Measurements from ENCODE around the gene INPP5D. TPM values are rescaled to one million over a fixed set of nuclear protein-coding genes. Genes with fewer than 3 reads are reported as not detected.

The INPP5D gene
- total RNA-seq: 100 to 1,000 TPM in 1 of 4 donors, 10 to 100 TPM in 3; 11.6 to 333 (median 26.2) TPM

DNA sequence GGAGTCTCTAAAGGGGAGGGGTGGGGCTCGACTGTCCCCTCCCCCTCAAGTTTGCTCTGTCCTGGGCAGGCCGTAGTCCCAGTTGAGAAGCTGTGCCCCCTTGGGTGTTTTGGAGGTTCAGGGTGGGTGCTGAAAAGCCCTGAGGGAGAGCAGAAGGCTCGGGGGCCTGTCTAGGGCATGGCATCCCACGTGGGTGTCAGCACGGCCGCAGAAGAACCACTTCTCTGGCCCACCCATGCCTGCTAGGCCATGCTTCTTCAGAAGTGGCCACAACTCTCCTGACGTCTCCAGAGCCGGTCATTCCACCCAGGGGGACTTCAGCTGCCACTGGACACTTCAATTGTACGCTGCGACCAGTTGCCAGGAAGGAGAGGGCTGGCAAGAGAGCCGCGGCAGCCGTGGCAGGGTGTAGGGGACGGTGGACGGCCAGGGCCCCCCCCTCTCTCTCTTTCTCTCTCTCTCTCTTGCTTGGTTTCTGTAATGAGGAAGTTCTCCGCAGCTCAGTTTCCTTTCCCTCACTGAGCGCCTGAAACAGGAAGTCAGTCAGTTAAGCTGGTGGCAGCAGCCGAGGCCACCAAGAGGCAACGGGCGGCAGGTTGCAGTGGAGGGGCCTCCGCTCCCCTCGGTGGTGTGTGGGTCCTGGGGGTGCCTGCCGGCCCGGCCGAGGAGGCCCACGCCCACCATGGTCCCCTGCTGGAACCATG lies at the start of gene INPP5D:
Gene INPP5D, plus strand, starts transcription at position 546 of the 704 bp plus-strand sequence. Its CDS starts 137 bp downstream, at position 683.
- Histone ChIP-seq H3K36me3 (no peaks in the 10 kb centered on the region), H3K27me3 (no peaks in the 10 kb centered on the region), H3K4me1 (peaks cover 0 to 32% (median 15%) of the 10 kb centered on the region in 4 donors), H3K9me3 (no peaks in the 10 kb centered on the region), H3K4me3 (peak within 1 kb of the TSS; percentile 53 to 70 (median 58)), H3K27ac (peak within 1 kb of the TSS; percentile 75 to 97 (median 82))
- peak in 1 of 2 donors; percentile 24 for TF ChIP-seq POLR2A (IDR thresholded peaks at IDR 0.05)
- TF ChIP-seq, protein P1, sequence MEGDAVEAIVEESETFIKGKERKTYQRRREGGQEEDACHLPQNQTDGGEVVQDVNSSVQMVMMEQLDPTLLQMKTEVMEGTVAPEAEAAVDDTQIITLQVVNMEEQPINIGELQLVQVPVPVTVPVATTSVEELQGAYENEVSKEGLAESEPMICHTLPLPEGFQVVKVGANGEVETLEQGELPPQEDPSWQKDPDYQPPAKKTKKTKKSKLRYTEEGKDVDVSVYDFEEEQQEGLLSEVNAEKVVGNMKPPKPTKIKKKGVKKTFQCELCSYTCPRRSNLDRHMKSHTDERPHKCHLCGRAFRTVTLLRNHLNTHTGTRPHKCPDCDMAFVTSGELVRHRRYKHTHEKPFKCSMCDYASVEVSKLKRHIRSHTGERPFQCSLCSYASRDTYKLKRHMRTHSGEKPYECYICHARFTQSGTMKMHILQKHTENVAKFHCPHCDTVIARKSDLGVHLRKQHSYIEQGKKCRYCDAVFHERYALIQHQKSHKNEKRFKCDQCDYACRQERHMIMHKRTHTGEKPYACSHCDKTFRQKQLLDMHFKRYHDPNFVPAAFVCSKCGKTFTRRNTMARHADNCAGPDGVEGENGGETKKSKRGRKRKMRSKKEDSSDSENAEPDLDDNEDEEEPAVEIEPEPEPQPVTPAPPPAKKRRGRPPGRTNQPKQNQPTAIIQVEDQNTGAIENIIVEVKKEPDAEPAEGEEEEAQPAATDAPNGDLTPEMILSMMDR (IDR thresholded peaks at IDR 0.05): peak in 2 of 6 experiments; percentile 2 to 5
- peak in 2 of 3 donors; percentile 89 to 91 for DNase-seq

DNA sequence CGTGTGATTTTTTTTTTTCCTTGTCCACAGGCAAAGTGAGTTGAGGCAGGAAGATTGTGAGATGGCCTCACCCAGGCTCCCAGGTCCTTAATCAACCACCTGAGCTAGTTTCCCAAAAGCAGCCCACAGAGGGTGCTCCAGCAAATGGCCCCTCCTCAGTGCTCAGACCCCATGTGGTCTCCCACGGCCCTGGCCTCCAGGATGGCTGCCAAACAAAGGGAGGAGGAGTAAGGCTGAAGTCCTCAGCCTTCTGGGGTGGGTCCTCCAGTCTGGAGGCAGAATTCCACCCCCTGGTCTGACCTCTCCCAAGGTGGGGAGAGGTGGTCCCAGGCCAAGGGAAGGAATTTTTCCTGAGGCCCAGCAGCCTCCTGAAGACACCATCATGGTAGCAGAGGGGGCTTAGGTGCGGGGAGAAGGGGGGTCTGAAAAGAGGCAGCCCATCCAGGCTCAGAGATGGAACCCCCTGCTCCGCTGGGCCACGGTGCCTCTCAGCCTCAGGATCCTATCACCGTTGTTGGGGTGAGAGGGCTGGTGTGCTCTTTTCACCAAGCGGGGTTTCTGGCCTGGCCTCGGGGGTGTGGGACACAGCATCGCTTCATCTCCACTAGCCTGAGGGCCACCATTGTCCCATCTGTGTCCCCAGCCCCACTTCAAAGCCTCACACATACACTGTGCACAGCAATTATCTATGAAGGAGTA lies 49.4 kb upstream of the INPP5D start:
- TF ChIP-seq, protein P1 (IDR thresholded peaks at IDR 0.05): no peak
- no peak for TF ChIP-seq POLR2A (IDR thresholded peaks at IDR 0.05)
- peaks cover 0 to 4% (median 0%) of the 10 kb centered on the region in 3 donors for H3K36me3 ChIP-seq
- peaks cover 0 to 8% (median 0%) of the 10 kb centered on the region in 4 donors for H3K4me1 ChIP-seq
- peak overlapping the region in 2 of 4 donors; percentile 50 to 57 for H3K4me3 ChIP-seq
- DNase-seq: peak in 1 of 3 donors; percentile 29
- no peaks in the 10 kb centered on the region for H3K27me3 ChIP-seq
- H3K9me3 ChIP-seq: no peaks in the 10 kb centered on the region
- H3K27ac ChIP-seq: no peak overlapping the region

DNA sequence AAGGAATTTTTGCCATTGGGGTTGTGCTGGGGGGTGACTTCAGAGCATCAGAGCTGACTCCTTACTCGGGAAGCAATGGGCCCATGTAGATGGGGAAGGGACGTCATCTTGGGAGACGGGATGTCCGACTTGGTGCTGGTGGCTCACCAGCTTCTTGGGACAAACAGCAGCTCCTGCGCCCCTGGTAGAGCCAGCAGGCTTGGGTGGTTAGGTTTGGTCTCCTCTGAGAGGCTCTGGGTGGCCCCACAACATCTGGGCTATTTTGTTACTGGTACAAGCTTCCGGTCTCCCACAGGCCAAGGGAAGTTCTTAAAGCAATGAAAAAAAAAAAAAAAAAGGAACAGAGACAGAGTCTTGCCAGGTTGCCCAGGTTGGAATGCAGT lies 48.9 kb upstream of the INPP5D start:
- Histone ChIP-seq H3K9me3 (no peaks in the 10 kb centered on the region), H3K27me3 (no peaks in the 10 kb centered on the region), H3K4me3 (peak overlapping the region in 3 of 4 donors; percentile 17 to 57 (median 50)), H3K36me3 (peaks cover 0 to 4% (median 0%) of the 10 kb centered on the region in 3 donors), H3K4me1 (peaks cover 0 to 8% (median 0%) of the 10 kb centered on the region in 4 donors), H3K27ac (peak overlapping the region in 1 of 4 donors; percentile 68)
- no peak for TF ChIP-seq POLR2A (IDR thresholded peaks at IDR 0.05)
- DNase-seq: peak in 1 of 3 donors; percentile 26

DNA sequence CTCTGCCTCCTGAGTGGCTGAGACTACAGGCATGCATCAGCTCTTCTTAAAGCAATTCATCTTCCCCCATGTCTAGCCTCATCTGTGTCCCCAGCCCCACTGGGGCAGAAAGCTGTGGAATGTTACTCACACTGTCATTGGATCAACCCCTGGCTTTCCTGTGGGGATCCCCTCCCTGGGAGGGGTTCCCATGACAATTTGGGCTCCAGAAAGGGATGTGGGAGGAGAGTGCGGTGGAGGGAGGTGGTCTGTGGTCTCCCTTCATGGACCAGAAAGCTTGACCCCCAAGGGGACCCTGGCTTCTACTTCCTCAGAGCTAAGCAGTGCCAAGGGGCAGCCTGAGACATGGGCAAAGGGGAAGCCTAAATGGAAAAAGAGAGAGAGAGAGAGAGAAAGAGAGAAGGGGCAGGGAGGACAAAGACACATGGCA lies 48.4 kb upstream of the INPP5D start:
- H3K27ac ChIP-seq: peak overlapping the region in 3 of 4 donors; percentile 68 to 87 (median 78)
- H3K9me3 ChIP-seq: no peaks in the 10 kb centered on the region
- H3K4me1 ChIP-seq: peaks cover 0 to 8% (median 0%) of the 10 kb centered on the region in 4 donors
- H3K4me3 ChIP-seq: peak overlapping the region in 3 of 4 donors; percentile 17 to 57 (median 50)
- no peaks in the 10 kb centered on the region for H3K27me3 ChIP-seq
- DNase-seq: peak in 1 of 3 donors; percentile 41
- peaks cover 0 to 4% (median 0%) of the 10 kb centered on the region in 3 donors for H3K36me3 ChIP-seq
- TF ChIP-seq POLR2A (IDR thresholded peaks at IDR 0.05): no peak
- TF ChIP-seq, protein P1 (IDR thresholded peaks at IDR 0.05): no peak

DNA sequence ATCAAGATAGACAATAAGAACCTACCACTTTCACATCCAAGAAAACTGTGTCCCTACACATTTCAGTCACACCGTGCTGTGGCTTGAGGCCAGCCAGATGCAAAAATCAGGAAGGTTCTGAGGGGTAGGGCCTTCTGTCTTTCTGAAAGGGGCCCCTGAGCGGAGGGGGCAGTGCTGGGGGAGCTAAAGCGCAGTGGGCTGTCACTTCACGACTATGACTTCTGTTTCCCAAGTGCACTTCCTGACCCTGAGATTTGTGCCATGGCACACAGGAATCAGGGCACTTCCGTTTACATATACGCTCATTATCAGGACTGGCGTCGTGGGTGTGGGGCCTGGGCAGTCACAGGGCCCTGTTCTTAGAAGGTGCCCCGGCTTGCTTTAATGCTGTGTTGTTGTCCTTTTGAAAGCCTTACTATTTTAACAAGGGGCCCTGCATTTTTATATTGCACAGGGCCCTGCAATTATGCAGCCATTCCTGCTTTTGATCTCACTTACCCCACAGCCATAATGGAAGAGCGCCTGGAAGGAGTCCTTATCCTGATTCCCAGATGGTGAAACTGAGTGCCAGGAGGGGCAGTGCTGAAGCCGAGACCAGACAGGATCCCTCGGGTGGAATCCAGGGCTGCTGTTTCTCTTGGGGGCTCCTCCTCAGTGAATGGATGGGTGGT lies 47.7 kb upstream of the INPP5D start:
- peak overlapping the region in 3 of 4 donors; percentile 68 to 87 (median 78) for H3K27ac ChIP-seq
- H3K9me3 ChIP-seq: no peaks in the 10 kb centered on the region
- no peaks in the 10 kb centered on the region for H3K27me3 ChIP-seq
- peak; percentile 14 to 23 for TF ChIP-seq POLR2A (IDR thresholded peaks at IDR 0.05)
- TF ChIP-seq, protein P1 (IDR thresholded peaks at IDR 0.05): peak in 2 of 6 experiments; percentile 17 to 22
- DNase-seq: peak in 2 of 3 donors; percentile 68 to 73
- H3K4me1 ChIP-seq: peaks cover 0 to 8% (median 0%) of the 10 kb centered on the region in 4 donors
- peak overlapping the region in 3 of 4 donors; percentile 17 to 57 (median 50) for H3K4me3 ChIP-seq
- H3K36me3 ChIP-seq: peaks cover 0 to 2% (median 0%) of the 10 kb centered on the region in 3 donors
